OCI-LY3 (cell line): ENCODE data around the gene LRP1B.

Experiments used
- EZH2phosphoT487 ChIP-seq: fragments of 200-600 bp; shearing (Covaris generic); IDR thresholded peaks from 2 replicates; pipeline ENCODE4 v1.6.1; 2018; ENCODE audit warnings: antibody characterized with exemption, mixed run types, low read depth
- TF ChIP-seq, protein P1 (sequence below): fragments of 200-600, 300-600 bp; sonication (generic); IDR thresholded peaks from 2 replicates; pipeline ENCODE4 v1.5.1; 2014; ENCODE audit warnings: antibody characterized with exemption, low read length, low read depth

DNA sequence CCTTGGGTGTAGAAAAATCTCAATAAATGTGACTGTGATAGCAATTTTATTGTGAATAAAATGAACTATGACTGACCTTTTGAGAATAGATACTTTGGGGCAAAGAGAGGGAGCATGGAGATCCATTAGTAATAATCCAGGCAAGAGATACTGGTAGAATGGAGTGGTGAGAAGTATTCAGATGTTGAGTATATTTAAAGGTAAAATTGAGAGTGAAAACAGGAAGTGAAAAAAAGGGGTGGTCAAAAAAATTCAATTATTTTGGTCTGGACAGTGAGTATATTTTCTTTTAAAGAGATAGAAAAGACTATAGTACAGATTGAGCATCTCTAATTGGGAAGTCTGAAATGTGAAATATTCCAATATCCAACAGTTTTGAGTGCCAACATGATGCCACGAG is 1835.0 kb downstream of the LRP1B start:
- TF ChIP-seq, protein P1, sequence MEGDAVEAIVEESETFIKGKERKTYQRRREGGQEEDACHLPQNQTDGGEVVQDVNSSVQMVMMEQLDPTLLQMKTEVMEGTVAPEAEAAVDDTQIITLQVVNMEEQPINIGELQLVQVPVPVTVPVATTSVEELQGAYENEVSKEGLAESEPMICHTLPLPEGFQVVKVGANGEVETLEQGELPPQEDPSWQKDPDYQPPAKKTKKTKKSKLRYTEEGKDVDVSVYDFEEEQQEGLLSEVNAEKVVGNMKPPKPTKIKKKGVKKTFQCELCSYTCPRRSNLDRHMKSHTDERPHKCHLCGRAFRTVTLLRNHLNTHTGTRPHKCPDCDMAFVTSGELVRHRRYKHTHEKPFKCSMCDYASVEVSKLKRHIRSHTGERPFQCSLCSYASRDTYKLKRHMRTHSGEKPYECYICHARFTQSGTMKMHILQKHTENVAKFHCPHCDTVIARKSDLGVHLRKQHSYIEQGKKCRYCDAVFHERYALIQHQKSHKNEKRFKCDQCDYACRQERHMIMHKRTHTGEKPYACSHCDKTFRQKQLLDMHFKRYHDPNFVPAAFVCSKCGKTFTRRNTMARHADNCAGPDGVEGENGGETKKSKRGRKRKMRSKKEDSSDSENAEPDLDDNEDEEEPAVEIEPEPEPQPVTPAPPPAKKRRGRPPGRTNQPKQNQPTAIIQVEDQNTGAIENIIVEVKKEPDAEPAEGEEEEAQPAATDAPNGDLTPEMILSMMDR: no peak
- no peak for TF ChIP-seq EZH2phosphoT487
